Stimulated activated CD4-positive, alpha-beta T cell treated with anti-CD3 and anti-CD28 coated beads, Interleukin-12 subunit alpha, Interleukin-12 subunit beta, amount 100 ng/mL, for 4 hours (primary cell): ENCODE data around the gene GSTA5.
A peak's percentile ranks its signal among the peaks of the same experiment; 100 is the strongest.
"Not testable (repeated sequence)": the region's sequence is repeated elsewhere in the genome, so short reads cannot be mapped to it uniquely, and the experiment has no call there.

ENCODE experiments used
- DNase-seq: peaks from one replicate; pipeline ENCODE4 v3.0.0-alpha.2; 2020

GSTA5 gene

GRCh38 chr6:52840763-52841585, at the start of gene GSTA5:
Gene GSTA5 (minus strand): TSS chr6:52840813.
- no peak for DNase-seq

GRCh38 chr6:52890018-52890417, 49.4 kb upstream of the GSTA5 start:
- DNase-seq: no peak

- no peak for DNase-seq
Measured at GRCh38 chr6:52887910-52888524, 47.4 kb upstream of the GSTA5 start.

GRCh38 chr6:52881996-52882841, 41.6 kb upstream of the GSTA5 start:
- peak; percentile 44 for DNase-seq

- DNase-seq: no peak
Measured at GRCh38 chr6:52881662-52881995, 41.0 kb upstream of the GSTA5 start.

GRCh38 chr6:52877786-52878185, 37.2 kb upstream of the GSTA5 start:
- no peak for DNase-seq

- no peak for DNase-seq
Measured at GRCh38 chr6:52877168-52877567, 36.6 kb upstream of the GSTA5 start.

- DNase-seq: no peak
Measured at GRCh38 chr6:52876056-52876787, 35.6 kb upstream of the GSTA5 start.

- no peak for DNase-seq
Measured at GRCh38 chr6:52872031-52872430, 31.4 kb upstream of the GSTA5 start.

- no peak for DNase-seq
Measured at GRCh38 chr6:52871621-52872020, 31.0 kb upstream of the GSTA5 start.

- not testable (repeated sequence) for DNase-seq
Measured at GRCh38 chr6:52870335-52871091, 29.9 kb upstream of the GSTA5 start.

GRCh38 chr6:52868899-52869298, 28.3 kb upstream of the GSTA5 start:
- DNase-seq: not testable (repeated sequence)

- DNase-seq: no peak
Measured at GRCh38 chr6:52868240-52868639, 27.6 kb upstream of the GSTA5 start.

- DNase-seq: not testable (repeated sequence)
Measured at GRCh38 chr6:52861151-52861550, 20.5 kb upstream of the GSTA5 start.

GRCh38 chr6:52858416-52858815, 17.8 kb upstream of the GSTA5 start:
- no peak for DNase-seq

- DNase-seq: not testable (repeated sequence)
Measured at GRCh38 chr6:52856137-52856536, 15.5 kb upstream of the GSTA5 start.

GRCh38 chr6:52849137-52849536, 8.5 kb upstream of the GSTA5 start:
- no peak for DNase-seq

GRCh38 chr6:52846002-52846401, 5.4 kb upstream of the GSTA5 start:
- DNase-seq: no peak

GRCh38 chr6:52843605-52844004, 3.0 kb upstream of the GSTA5 start:
- no peak for DNase-seq

- peak; percentile 24 for DNase-seq
Measured at GRCh38 chr6:52839124-52840055, 1.2 kb downstream of the GSTA5 start.

GRCh38 chr6:52834481-52834880, 6.1 kb downstream of the GSTA5 start:
- DNase-seq: no peak
